Right lobe of liver (tissue), 6 donors: ENCODE results near the gene SNX9. TPM values are rescaled to one million over a fixed set of nuclear protein-coding genes. Genes with fewer than 3 reads are reported as not detected.

Experiments used
- ATAC-seq, 4 donors: fragments of 200-7000 bp; cut with Tn5 transposase; one replicate each; pipeline ENCODE4 v1.9.1; 2020; ENCODE audit warnings: mild to moderate bottlenecking in 4 of 4, moderate library complexity in 4 of 4
- DNase-seq, 3 donors: peaks; one replicate each; pipeline ENCODE4 v3.0.0-alpha.2; 2020
- H3K27ac ChIP-seq, 3 donors: fragments of 200-600 bp; one replicate each; pipeline ENCODE4 v1.8.0; 2022
- H3K27me3 ChIP-seq, 2 donors: fragments of 200-600 bp; one replicate each; pipeline ENCODE4 v1.8.0; 2022
- H3K36me3 ChIP-seq, 4 donors: fragments of 200-600 bp; sonication (generic) in 1 of 4; one replicate each; pipeline versions ENCODE4 v1.5.1 to v1.8.0; 2017 to 2022; ENCODE audit warnings: control low read depth in 1 of 4
- H3K4me1 ChIP-seq, 4 donors: fragments of 200-600 bp; sonication (generic) in 1 of 4; one replicate each; pipeline versions ENCODE4 v1.5.1 to v1.8.0; 2017 to 2022; ENCODE audit warnings: control low read depth in 1 of 4
- H3K4me3 ChIP-seq, 3 donors: fragments of 200-600 bp; one replicate each; pipeline ENCODE4 v1.8.0; 2022
- H3K9me3 ChIP-seq, 4 donors: fragments of 200-600 bp; sonication (generic) in 1 of 4; one replicate each; pipeline versions ENCODE4 v1.5.1 to v1.8.0; 2017 to 2022; ENCODE audit warnings: control low read depth in 1 of 4
- POLR2A ChIP-seq: fragments of 450-650 bp; IDR thresholded peaks from one replicate; pipeline ENCODE4 v1.6.1; 2017; ENCODE audit warnings: antibody characterized with exemption, mild to moderate bottlenecking
- WGBS: methylation state at CpG from one replicate; pipeline ENCODE4 v1.1.6; 2018; ENCODE audit warnings: low coverage, low lambda C conversion rate; ENCODE audit not compliant: insufficient coverage; ENCODE audit errors: missing lambda C conversion rate; 5-methylcytosine and 5-hydroxymethylcytosine counted together
- intact Hi-C, 2 donors: fragments of 100-400 bp; cut with DNase I; formaldehyde crosslinking; loops; one replicate each; pipeline versions ENCODE4 v1.11.2 to v1.14.1; 2022
- total RNA-seq, 6 experiments: library from RNA; depleted of rRNA in 2 of 6; stranded (reverse); fragments of >200 nt in 2 of 6; fragmentation: NEBNext Ultra II Directional in 3 of 6; extraction: Animal tissue kit (Norgen Biotek cat#: 25700) in 3 of 6; gene quantifications; one replicate each; pipeline versions ENCODE4 v1.1.0 to v1.2.4, GENCODE V29; 2016 to 2023
- TF ChIP-seq, protein P1 (sequence below), 4 donors: fragments of 200-600 bp in 3 of 4; fragments of 450-650 bp in 1 of 4; IDR thresholded peaks; one replicate each; pipeline versions ENCODE4 v1.5.1 to v1.8.0; 2016 to 2022; ENCODE audit warnings: antibody characterized with exemption in 4 of 4, mild to moderate bottlenecking in 2 of 4
- donor health status: DM: no; HTN: yes; CAD: no.
- donor health status: DM: no; HTN: no; CAD: no.
- donor health status: DM: no; HTN: no; CAD: no.
- donor health status: DM: no; HTN: yes; CAD: no.
- donor health status: DM: no; HTN: yes; CAD: no.

Gene SNX9
- total RNA-seq, 6 experiments from 2014 or later, result 24.6 to 38.0 (median 29.3) TPM

DNA sequence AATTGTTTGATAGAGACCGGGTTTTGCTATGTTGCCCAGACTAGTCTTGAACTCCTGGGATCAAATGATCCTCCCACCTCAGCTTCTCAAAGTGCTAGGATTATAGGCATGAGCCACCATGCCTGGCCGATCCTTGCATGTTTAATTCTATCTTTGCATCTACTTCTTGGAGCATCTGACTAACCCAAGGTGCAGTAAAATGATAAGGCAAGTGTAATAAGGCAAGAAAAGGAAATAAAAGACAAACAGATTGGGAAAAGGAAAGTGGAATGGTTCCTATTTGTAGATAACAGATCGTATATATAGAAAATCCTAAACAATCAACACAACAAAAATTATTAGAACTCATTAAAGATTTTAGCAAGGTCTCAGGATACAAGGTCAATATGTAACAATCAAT, 36.8 kb upstream of the SNX9 start:
- Histone ChIP-seq H3K4me1 (peaks cover 0 to 11% (median 1%) of the 10 kb centered on the region in 4 donors), H3K36me3 (no peaks in the 10 kb centered on the region), H3K27ac (no peak overlapping the region), H3K27me3 (no peaks in the 10 kb centered on the region), H3K9me3 (no peaks in the 10 kb centered on the region), H3K4me3 (no peak overlapping the region)
- no peak for ATAC-seq
- TF ChIP-seq, protein P1, sequence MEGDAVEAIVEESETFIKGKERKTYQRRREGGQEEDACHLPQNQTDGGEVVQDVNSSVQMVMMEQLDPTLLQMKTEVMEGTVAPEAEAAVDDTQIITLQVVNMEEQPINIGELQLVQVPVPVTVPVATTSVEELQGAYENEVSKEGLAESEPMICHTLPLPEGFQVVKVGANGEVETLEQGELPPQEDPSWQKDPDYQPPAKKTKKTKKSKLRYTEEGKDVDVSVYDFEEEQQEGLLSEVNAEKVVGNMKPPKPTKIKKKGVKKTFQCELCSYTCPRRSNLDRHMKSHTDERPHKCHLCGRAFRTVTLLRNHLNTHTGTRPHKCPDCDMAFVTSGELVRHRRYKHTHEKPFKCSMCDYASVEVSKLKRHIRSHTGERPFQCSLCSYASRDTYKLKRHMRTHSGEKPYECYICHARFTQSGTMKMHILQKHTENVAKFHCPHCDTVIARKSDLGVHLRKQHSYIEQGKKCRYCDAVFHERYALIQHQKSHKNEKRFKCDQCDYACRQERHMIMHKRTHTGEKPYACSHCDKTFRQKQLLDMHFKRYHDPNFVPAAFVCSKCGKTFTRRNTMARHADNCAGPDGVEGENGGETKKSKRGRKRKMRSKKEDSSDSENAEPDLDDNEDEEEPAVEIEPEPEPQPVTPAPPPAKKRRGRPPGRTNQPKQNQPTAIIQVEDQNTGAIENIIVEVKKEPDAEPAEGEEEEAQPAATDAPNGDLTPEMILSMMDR (IDR thresholded peaks at IDR 0.05), result no peak
- TF ChIP-seq POLR2A, result no peak
- 84% methylated on average over 3 of the region's 3 CpGs for WGBS
- DNase-seq, result no peak
- intact Hi-C loops, result no loop called here

DNA sequence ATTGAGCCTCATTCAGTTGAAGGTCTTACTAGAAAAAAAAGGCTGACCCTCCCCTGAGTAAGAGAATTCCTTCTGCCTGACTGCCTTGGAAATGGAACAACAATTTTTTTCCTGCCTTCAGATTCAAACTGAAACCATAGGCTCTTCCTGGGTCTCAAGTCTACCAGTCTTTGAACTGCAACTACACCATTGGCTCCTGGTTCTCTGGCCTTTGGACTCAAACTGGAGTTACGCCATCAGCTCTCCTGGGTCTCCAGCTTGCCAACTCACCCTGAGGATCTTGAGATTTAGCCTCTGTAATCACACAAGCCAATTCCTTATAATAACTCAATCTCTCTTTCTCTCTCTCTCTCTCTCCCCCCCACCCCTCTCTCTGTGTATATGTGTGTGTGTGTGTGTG, 36.0 kb upstream of the SNX9 start:
- H3K9me3 ChIP-seq, result no peaks in the 10 kb centered on the region
- intact Hi-C loops, result no loop called here
- H3K4me3 ChIP-seq, result no peak overlapping the region
- ATAC-seq, result peak; percentile 95 to 98 (median 98)
- no CpG with 5 or more reads among the region's 1 CpG for WGBS
- H3K27ac ChIP-seq, result peak overlapping the region in 1 of 3 donors; percentile 22
- no peaks in the 10 kb centered on the region for H3K27me3 ChIP-seq
- no peaks in the 10 kb centered on the region for H3K36me3 ChIP-seq
- peaks cover 0 to 17% (median 4%) of the 10 kb centered on the region in 4 donors for H3K4me1 ChIP-seq
- no peak for TF ChIP-seq POLR2A
- TF ChIP-seq, protein P1 (IDR thresholded peaks at IDR 0.05), result no peak
- peak in 2 of 3 donors; percentile 66 to 79 for DNase-seq

DNA sequence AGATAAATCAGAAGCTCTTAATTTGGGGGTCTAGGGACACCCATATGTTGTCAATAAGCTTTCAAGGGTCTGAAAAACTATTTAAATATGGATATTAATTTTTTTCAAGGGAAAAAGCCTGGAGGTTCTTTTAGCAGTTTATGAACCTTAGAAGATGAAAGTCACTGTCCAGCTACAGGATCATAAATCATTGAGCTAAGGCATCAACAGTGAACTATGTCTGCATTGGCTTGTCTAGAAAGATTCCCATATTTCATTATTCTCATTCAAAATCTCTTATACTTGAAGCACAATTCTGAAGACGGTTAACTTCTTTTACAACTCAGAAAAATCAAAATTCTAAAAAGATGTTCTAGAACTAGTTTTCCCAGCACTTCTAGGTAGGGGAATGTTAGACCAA, 34.9 kb upstream of the SNX9 start:
- TF ChIP-seq POLR2A, result no peak
- TF ChIP-seq, protein P1 (IDR thresholded peaks at IDR 0.05), result no peak
- Histone ChIP-seq H3K36me3 (no peaks in the 10 kb centered on the region), H3K4me1 (peaks cover 0 to 17% (median 4%) of the 10 kb centered on the region in 4 donors), H3K27ac (no peak overlapping the region), H3K9me3 (no peaks in the 10 kb centered on the region), H3K27me3 (no peaks in the 10 kb centered on the region), H3K4me3 (no peak overlapping the region)
- ATAC-seq (no peak), DNase-seq (no peak)
- WGBS, result 94% methylated on average over 1 of the region's 1 CpG
- intact Hi-C loops, result no loop called here

DNA sequence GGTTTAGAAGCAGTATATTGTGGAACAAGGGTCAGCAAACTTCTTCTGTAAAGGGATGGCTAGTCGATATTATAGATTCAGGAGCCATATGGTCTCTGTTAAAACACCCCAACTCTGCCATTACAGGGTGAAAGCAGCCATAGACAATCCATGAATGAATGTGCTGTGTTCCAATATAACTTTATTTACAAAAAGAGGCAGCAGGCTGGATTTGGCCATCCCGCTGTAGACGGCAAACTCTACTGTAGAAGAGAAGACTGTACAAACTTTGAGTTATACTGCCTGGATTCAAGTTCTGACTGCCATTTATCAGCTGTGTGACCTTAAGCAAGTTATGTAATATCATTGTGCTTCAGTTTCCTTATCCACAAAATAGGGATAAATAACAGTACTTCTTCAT, 33.7 kb upstream of the SNX9 start:
- intact Hi-C loops, result no loop called here
- ATAC-seq, result no peak
- 94% methylated on average over 3 of the region's 3 CpGs for WGBS

More for the DNA sequence above, 33.7 kb upstream of the SNX9 start:
- no peak for TF ChIP-seq POLR2A
- TF ChIP-seq, protein P1 (IDR thresholded peaks at IDR 0.05), result no peak
- H3K36me3 ChIP-seq, result no peaks in the 10 kb centered on the region
- H3K27me3 ChIP-seq, result no peaks in the 10 kb centered on the region
- H3K4me1 ChIP-seq, result peaks cover 0 to 17% (median 4%) of the 10 kb centered on the region in 4 donors
- H3K27ac ChIP-seq, result no peak overlapping the region
- H3K9me3 ChIP-seq, result no peaks in the 10 kb centered on the region
- H3K4me3 ChIP-seq, result no peak overlapping the region
- DNase-seq, result no peak
